ENCODE results near the gene MMP25.
"Not testable (repeated sequence)": the region's sequence is repeated elsewhere in the genome, so short reads cannot be mapped to it uniquely, and the experiment has no call there.

The MMP25 gene

GRCh38 chr16:3030222-3031212 is 15.8 kb upstream of the MMP25 start:
- no peak for DNase-seq (ENCODE audit: low spot score)

- no peak for DNase-seq (ENCODE audit: low spot score)
Observed at GRCh38 chr16:3032624-3033023, 13.7 kb upstream of the MMP25 start.

GRCh38 chr16:3035289-3035971 is 10.9 kb upstream of the MMP25 start:
- no peak for DNase-seq (ENCODE audit: low spot score)

DNA sequence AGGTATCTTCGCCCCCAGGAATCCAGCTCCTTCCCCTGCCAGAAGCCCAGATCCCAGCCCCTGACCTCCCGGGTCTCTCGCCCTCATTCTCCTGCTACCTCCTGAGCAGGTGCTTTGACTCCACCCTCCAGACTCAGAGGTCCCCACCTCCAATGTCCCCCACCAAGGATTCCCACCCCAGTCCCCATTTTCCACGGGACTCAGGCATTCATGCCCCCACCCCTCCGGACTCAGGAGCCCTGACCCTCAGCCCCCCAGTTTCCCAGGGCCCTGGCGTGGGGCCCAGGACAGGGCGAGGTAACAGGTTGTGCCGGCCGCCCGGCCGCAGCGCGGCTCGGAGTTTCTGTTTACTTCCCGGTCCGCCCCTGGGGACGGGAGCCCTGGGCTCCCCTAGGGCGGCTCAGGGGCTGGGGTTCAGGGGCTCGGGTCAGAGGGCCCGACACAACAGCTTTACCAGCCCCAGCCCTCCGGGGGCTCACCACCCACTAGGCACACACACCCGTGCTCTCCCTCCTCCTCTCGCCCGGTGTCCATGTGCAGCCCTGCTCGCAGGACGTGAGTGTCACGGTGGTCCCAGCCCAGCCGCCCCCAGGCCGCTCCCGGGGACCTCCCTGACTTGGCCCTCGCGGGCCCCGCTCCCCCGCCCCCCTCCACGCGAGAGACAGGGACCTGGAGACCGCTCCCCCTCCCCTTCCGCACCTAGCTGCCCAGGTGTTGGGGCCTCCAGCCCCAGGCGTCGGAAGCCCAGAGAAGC is 10.2 kb upstream of the MMP25 start:
- no peak for DNase-seq (ENCODE audit: low spot score)

DNA sequence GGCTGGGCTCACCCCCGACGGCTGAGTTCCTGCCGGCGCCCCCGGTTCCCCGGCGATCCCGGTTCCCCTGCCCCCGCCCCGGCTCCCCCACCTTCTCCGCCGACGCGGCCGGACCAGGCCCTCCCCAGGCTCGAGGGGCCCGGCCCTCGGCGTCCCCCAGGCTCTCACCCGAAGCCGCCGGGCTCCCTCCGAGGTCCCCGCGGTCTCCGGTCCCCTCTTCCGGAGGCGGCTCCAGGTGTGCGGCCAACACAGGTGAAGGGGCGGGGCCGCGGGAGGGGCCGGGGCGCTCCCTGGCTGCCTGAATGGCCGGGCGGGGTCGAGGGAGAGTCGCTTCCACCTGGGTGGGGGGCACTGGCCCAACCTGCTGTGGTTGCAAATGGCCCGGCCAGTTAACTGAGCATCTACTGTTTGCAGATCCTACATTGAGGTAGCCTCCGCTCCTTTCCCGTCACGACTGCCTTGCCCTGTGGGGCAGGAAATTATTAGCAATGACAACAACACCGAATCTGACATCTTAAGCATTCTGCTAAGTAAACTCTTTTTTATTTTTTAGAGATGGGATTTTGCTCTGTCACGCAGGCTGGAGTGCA is 9.5 kb upstream of the MMP25 start, which contains the start of gene BICDL2:
Gene BICDL2, minus strand, starts transcription at position 219 of the 590 bp plus-strand sequence. CDS start 1,448 bp downstream, outside the sequence.
- DNase-seq (ENCODE audit: low spot score), result peak; percentile 51

GRCh38 chr16:3038256-3038655 is 8.1 kb upstream of the MMP25 start:
- DNase-seq (ENCODE audit: low spot score), result no peak

DNA sequence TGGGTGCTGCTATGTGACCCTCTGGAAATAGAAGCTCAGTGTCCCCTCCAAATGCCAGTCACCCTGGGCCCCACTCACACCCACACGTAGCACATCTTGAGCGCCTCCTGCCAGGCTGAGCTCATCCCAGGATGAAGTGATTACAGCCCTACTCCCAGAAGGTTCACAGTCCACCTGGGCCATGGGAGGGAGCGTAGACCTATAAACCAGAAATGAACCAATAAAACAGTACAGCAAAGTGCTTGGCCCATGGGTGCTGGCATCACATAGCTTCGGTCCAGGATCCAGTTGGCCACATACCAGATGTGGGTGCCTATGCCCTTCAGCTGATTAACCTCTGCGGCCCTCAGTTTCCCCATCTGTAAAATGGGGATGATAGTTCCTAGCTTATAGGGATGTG is 7.5 kb upstream of the MMP25 start:
- no peak for DNase-seq (ENCODE audit: low spot score)

- no peak for DNase-seq (ENCODE audit: low spot score)
Observed at GRCh38 chr16:3042376-3042775, 4.0 kb upstream of the MMP25 start.

DNA sequence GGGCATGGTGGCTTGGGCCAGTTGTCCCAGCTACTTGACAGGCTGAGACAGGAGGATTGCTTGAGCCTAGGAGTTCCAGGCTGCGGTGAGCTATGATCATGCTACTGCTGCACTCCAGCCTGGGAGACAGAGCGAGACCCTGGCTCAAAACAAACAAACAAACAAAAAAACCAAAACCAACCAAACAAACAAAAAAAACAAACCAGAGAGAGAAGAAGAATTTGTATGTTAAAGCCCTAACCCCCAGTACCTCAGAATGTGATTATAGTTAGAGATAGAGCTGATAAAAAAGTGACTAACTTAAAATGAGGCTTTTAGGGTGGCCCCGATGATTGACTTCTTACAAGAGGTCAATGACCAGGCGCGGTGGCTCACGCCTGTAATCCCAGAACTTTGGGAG is 1.7 kb upstream of the MMP25 start:
- no peak for DNase-seq (ENCODE audit: low spot score)

GRCh38 chr16:3046641-3047386 is 453 bp downstream of the MMP25 start:
- DNase-seq (ENCODE audit: low spot score), result no peak

DNA sequence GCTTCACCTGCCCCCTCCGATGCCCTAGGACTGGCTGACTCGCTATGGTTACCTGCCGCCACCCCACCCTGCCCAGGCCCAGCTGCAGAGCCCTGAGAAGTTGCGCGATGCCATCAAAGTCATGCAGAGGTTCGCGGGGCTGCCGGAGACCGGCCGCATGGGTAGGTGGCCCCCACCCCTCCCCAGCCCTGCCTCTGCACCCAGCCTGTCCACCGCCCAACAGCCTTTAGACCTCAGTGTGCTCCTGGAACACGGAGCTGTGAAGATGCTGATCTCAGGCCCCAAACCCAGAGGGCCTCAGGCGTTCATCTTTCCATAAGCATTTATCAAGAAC is 993 bp downstream of the MMP25 start:
- no peak for DNase-seq (ENCODE audit: low spot score)

GRCh38 chr16:3049921-3050481 is 3.6 kb downstream of the MMP25 start:
- DNase-seq (ENCODE audit: low spot score), result no peak

- DNase-seq (ENCODE audit: low spot score), result no peak
Observed at GRCh38 chr16:3050487-3050886, 4.1 kb downstream of the MMP25 start.

DNA sequence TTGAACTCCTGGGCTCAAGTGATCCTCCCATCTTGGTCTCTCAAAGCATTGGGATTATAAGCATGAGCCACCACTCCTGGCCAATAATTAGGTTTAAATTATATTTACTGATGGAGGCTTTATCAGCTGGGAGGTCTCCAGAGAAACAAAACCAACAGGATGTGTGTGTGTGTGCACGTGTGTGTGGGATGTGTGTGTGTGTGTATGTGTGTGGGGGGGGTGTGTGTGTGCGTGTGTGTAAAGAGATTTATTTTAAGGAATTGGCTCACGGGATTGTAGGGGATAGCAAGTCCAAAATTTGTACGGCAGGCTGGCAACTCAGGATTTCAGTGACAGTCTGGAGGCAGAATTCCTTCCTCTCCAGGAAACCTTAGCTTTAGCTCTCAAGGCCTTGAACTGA is 4.6 kb downstream of the MMP25 start:
- no peak for DNase-seq (ENCODE audit: low spot score)

DNA sequence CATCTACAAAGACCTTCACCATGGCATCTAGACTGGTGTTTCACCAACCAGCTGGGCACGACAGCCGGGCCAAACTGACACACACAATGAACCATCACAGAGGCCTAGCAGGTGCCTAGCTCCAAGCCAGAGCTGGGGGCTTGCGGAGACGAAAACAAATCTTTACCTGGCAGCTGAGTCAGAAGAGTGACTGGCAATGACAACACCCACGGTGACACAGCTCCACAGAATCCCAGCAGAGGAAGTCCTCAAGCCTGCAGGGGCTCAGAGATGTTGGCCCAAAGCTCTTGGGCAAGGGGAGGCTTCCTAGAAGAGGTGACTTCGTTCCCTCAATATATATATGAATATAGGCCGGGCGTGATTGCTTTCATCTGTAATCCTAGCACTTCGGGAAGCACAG is 5.1 kb downstream of the MMP25 start:
- DNase-seq (ENCODE audit: low spot score), result no peak

DNA sequence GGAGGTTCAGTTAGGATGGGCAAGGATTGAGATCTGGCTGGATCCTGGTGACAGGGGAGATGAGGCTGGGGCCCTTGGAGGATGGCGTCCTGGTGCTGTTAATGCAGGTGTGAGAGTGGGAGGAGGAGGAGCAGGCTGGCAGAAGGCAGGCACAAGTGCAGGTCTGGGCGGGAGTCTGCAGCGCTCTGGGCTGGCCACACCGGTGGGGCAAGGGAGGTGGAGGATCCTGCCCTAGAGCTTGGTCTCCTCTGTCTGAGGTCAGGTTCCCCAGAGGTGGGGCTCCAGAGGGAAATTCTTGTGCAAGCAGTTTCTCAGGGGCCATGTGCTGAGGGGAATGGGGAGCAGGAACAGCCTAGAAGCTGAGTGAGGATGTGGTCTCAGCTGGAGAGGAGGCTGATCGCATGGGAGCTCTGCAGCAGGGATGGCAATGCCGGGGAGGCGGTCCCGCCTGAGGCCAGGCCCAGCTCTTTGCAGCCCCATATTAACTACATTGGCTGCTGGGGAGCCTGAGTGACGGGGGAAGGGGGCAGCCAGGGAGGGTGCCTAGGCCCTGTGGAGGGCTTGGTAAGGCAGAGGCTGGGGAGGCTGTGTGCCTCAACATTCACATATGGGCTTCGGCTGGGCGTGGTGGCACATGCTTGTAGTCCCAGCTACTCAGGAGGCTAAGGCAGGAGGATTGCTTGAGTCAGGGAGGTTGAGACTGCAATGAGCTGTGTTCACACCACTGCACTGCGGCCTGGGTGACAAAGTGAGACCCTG is 6.4 kb downstream of the MMP25 start:
- DNase-seq (ENCODE audit: low spot score), result not testable (repeated sequence)

GRCh38 chr16:3053330-3053710 is 7.0 kb downstream of the MMP25 start:
- not testable (repeated sequence) for DNase-seq (ENCODE audit: low spot score)

DNA sequence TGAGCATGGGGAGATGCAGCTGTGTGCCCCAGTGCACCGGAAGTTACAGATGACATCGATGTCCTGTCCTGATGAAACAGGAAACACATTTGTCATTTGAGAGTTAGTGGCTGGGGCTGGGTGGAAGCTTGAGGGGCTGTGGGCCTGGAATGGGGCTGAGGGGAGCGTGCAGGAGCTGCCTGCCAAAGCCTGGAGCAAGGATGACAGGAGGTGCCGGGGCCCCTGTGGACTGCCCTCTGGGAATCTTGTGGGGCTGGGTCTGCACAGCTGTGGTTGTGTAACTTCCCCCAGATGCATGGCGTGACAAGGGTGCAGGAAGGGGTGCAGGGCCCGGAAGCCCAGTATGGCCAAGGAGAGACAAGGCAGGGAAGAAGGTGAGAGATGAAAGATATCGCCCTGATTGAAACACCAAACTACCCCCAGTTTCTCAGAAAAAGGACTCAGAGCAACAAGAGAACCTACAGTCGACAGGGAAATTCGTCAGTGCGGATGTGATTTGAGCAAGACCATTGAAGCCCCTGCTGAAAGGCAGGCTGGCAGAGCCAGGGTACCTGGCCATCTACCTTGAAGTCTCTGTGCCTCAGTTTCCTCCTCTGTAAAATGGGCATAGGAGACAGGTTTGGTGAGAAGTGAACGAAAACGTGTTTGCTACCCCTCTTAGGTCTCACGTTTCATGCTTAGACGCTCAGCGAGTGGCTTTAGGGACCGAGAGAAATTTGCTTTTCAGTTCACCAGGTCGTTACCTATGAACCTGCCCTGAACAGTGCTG is 8.8 kb downstream of the MMP25 start:
- DNase-seq (ENCODE audit: low spot score), result no peak

DNA sequence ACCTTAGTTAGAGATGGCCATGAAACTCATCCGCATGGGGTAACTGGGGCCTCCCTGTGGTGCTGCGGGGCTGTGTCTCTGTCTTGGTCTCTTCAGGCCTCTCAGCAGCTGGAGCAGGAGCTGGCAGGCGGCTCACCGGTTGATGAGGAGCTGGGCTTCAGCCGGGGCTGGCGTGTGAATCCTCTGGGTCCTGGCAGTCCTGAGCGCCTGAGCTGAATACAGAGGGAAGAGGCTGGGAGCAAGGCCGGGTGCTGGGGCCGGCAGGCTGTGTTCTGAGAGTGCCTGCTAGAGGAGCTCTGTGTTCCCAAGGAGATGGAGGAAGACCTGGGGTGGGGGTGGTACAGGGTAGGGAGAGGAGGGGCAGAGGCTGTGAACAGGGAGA is 9.4 kb downstream of the MMP25 start:
- not testable (repeated sequence) for DNase-seq (ENCODE audit: low spot score)
